ENCODE results near the gene MED26. TPM values are rescaled to one million over a fixed set of nuclear protein-coding genes. Genes with fewer than 3 reads are reported as not detected.

MED26 gene
- total and polyA plus RNA-seq, 9 of the 15 experiments (the other 6 are each of a cell fraction or from before 2014, with no cell fraction given): 0.71 to 15.1 (median 6.2) TPM

GRCh38 chr19:16640951-16641350 is 12.9 kb upstream of the MED26 start:
- FAIRE-seq (no peak), DNase-seq (ENCODE audit: extremely low read depth in 1 of 4, low spot score in 3 of 4) (no peak), ATAC-seq (no peak)
- H4K20me1 ChIP-seq (replicated peaks; ENCODE audit: control insufficient read depth, insufficient read depth, low read length): no peaks in the 10 kb centered on the region; the same call in 1 of the 2 replicates
- 92% methylated on average over 1 of the region's 1 CpG for WGBS (ENCODE audit: insufficient coverage, low coverage, missing lambda C conversion rate)
- in situ Hi-C loops (cut with MboI): no loop called here
- H3K79me2 ChIP-seq (ENCODE audit: control insufficient read depth, insufficient read depth, low read length): peaks cover 36% of the 10 kb centered on the region
- no peak overlapping the region for H2AFZ ChIP-seq (ENCODE audit: low read depth, low read length)
- no peaks in the 10 kb centered on the region; a peak in 1 of 5 replicates for H3K4me1 ChIP-seq (replicated peaks in 1 of 2; ENCODE audit: control insufficient read depth in 2 of 2, insufficient read depth in 2 of 2, low read length in 2 of 2)
- intact Hi-C loops (cut with micrococcal nuclease): no loop called here
- no peak overlapping the region for H3K27ac ChIP-seq (ENCODE audit: extremely low read depth, low read depth, low read length)
- no peak overlapping the region for H3K9ac ChIP-seq (ENCODE audit: insufficient read depth in 1 of 2, low read depth in 2 of 2, low read length in 2 of 2)
- POLR2A ChIA-PET: interaction anchor here (0.7 to 1.6 kb wide), 3 partner anchors 9 to 392 kb away, joined by 3 to 5 read pairs (median 3); no protein-coding TSS in a partner anchor
- H3K9me1 ChIP-seq (ENCODE audit: control insufficient read depth, insufficient read depth, low read length): peaks cover 3% of the 10 kb centered on the region
- CTCF ChIA-PET (ENCODE audit: low intra/inter-chr PET ratio): no interaction called here
- no peak overlapping the region for H3K4me3 ChIP-seq
- H3K27me3 ChIP-seq (ENCODE audit: control insufficient read depth in 2 of 2, insufficient read depth in 2 of 2, low read length in 2 of 2): no peaks in the 10 kb centered on the region
- H3K4me2 ChIP-seq (ENCODE audit: insufficient read depth, low read length): no peak overlapping the region
- H3K36me3 ChIP-seq (ENCODE audit: control insufficient read depth, insufficient read depth, low read length): peaks cover 89% of the 10 kb centered on the region; the same call in 2 of the 3 replicates
- BruUV-seq (replicated peaks): no TSS peak
- no peak for TF ChIP-seq RBM15 (IDR thresholded peaks at IDR 0.05; ENCODE audit: insufficient read depth, low read length)
- TF ChIP-seq NBN (IDR thresholded peaks at IDR 0.05; ENCODE audit: low read depth): no peak
- no peak for TF ChIP-seq SMARCB1 (IDR thresholded peaks at IDR 0.05; ENCODE audit: insufficient read length, low read depth)
- TF ChIP-seq NR4A1 (CRISPR knock-in tag; IDR thresholded peaks at IDR 0.05): no peak
- no peak for TF ChIP-seq NR4A1 (tag; IDR thresholded peaks at IDR 0.05)
- no peak for TF ChIP-seq SRSF7 (optimal IDR thresholded peaks at IDR 0.05; ENCODE audit: low read depth, low read length)
- no peak for TF ChIP-seq NR3C1 (CRISPR knock-in tag; IDR thresholded peaks at IDR 0.05)
- no peak for TF ChIP-seq HIVEP1 (CRISPR knock-in tag; IDR thresholded peaks at IDR 0.05)
- no peak for TF ChIP-seq CHD2 (IDR thresholded peaks at IDR 0.05; ENCODE audit: low read depth, low read length)
- no peak for TF ChIP-seq ZNF57 (CRISPR knock-in tag; IDR thresholded peaks at IDR 0.05)
- TF ChIP-seq HNRNPK (IDR thresholded peaks at IDR 0.05; ENCODE audit: low read depth, low read length, poor library complexity, severe bottlenecking): no peak
- TF ChIP-seq TCF7L2 (IDR thresholded peaks at IDR 0.05; ENCODE audit: low read depth, low read length): no peak
- no peak for TF ChIP-seq CXXC5 (CRISPR knock-in tag; IDR thresholded peaks at IDR 0.05)
- no peak for TF ChIP-seq ZKSCAN1 (IDR thresholded peaks at IDR 0.05; ENCODE audit: low read depth, low read length)
- TF ChIP-seq SETDB1 (IDR thresholded peaks at IDR 0.05; ENCODE audit: low read length): no peak
- TF ChIP-seq MYBL2 (IDR thresholded peaks at IDR 0.05; ENCODE audit: low read depth): no peak
- no peak for TF ChIP-seq MYBL2 (CRISPR knock-in tag; IDR thresholded peaks at IDR 0.05; ENCODE audit: borderline replicate concordance)
- TF ChIP-seq FOSL1 (tag; conservative IDR thresholded peaks at IDR 0.05): no peak
- no peaks in the 10 kb centered on the region; the same call in 1 of the 2 replicates for H3K9me3 ChIP-seq (replicated peaks; ENCODE audit: control insufficient read depth, insufficient read depth, low read depth, low read length)

Data from K562 (cell line).